ENCODE measurements around the gene KIAA1328. TPM values are rescaled to one million over a fixed set of nuclear protein-coding genes. Genes with fewer than 3 reads are reported as not detected.
"Not testable (repeated sequence)": the region's sequence is repeated elsewhere in the genome, so short reads cannot be mapped to it uniquely, and the experiment has no call there.

KIAA1328 gene
- total RNA-seq, 1 donor from 2014 or later, result 8.4 TPM

- no peaks in the 10 kb centered on the region for H3K9me3 ChIP-seq
- no peaks in the 10 kb centered on the region for H3K36me3 ChIP-seq
- H3K27me3 ChIP-seq, result no peaks in the 10 kb centered on the region
- H3K4me3 ChIP-seq, result no peak overlapping the region
- no peak overlapping the region for H3K27ac ChIP-seq
- peaks cover 0 to 3% of the 10 kb centered on the region in 2 donors for H3K4me1 ChIP-seq
- intact Hi-C loops (cut with DNase I), result no loop called here
- no peak for DNase-seq (ENCODE audit: low spot score in 2 of 2)
- no peak for TF ChIP-seq CTCF (IDR thresholded peaks at IDR 0.05)
Measured at GRCh38 chr18:37160038-37160820, 331.3 kb downstream of the KIAA1328 start.

DNA sequence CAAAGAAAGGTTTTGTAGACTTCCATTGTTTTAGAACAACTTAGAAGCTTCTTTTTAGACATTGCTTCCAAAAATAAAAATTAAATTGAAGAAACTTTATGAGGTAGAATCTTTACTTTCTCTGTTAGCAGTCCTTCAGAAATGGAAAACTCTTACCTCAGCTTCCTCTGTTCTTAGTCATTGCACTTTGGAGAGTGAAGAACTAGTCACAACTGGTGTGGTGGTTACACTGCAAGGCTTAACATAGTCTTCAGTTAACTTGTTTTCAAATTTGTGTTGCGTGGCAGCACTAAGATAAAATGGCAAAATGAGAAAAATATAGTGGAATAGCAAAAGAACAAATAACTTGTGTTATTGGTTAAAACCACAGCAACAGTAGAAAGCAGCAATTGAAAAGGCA, 332.6 kb downstream of the KIAA1328 start:
- Histone ChIP-seq H3K4me3 (no peak overlapping the region), H3K27ac (no peak overlapping the region), H3K4me1 (peaks cover 0 to 3% of the 10 kb centered on the region in 2 donors), H3K9me3 (no peaks in the 10 kb centered on the region), H3K36me3 (no peaks in the 10 kb centered on the region), H3K27me3 (no peaks in the 10 kb centered on the region)
- TF ChIP-seq CTCF (IDR thresholded peaks at IDR 0.05), result no peak
- no peak for DNase-seq (ENCODE audit: low spot score in 2 of 2)
- intact Hi-C loops (cut with DNase I), result no loop called here

GRCh38 chr18:37162551-37162950, 333.6 kb downstream of the KIAA1328 start:
- Histone ChIP-seq H3K27ac (no peak overlapping the region), H3K4me3 (no peak overlapping the region), H3K36me3 (no peaks in the 10 kb centered on the region), H3K27me3 (no peaks in the 10 kb centered on the region), H3K4me1 (peaks cover 0 to 3% of the 10 kb centered on the region in 2 donors), H3K9me3 (no peaks in the 10 kb centered on the region)
- intact Hi-C loops (cut with DNase I), result no loop called here
- TF ChIP-seq CTCF (IDR thresholded peaks at IDR 0.05), result no peak
- no peak for DNase-seq (ENCODE audit: low spot score in 2 of 2)

DNA sequence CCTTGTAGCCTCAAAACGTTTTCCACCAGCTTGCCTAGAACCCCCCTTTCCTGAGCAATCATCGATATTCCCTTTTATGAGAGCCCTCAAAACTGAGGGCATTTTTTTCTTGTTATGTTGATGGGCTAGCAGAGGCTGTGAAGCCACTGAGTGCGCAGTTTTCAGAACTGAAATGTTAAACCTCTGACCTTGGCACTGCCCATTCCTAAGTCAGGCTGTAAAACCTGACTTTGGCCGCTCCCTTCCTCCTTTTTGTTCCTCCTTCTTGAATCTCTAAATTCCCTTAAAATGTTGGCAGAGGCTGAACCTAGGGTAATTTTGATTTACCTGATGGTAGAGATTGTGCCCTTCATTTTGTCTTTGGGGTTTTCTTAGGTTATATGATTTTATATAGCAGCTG, 334.2 kb downstream of the KIAA1328 start:
- no peak overlapping the region for H3K27ac ChIP-seq
- TF ChIP-seq CTCF (IDR thresholded peaks at IDR 0.05), result no peak
- no peaks in the 10 kb centered on the region for H3K27me3 ChIP-seq
- no peaks in the 10 kb centered on the region for H3K9me3 ChIP-seq
- H3K4me1 ChIP-seq, result peaks cover 0 to 3% of the 10 kb centered on the region in 2 donors
- intact Hi-C loops (cut with DNase I), result no loop called here
- no peak overlapping the region for H3K4me3 ChIP-seq
- no peaks in the 10 kb centered on the region for H3K36me3 ChIP-seq
- no peak for DNase-seq (ENCODE audit: low spot score in 2 of 2)

DNA sequence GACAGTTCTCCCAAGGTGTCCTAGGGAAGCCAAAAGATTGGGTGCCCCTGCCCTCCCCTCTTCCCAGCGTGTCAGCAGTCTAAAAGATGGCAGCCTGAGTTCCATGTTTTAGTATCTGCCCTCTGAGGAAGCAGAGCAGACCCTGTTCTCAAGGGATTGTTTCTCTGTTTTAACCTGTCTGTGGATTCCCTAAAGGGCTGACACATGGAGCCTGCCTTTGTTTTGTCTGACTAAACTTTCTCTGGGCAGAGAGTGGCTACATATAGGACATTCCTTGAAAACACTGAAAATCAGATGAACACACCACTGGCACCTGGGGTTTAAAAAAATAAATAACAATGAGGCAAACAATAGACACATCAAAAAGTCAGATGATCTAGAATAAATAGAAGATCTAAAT, 337.6 kb downstream of the KIAA1328 start:
- no peak for TF ChIP-seq CTCF (IDR thresholded peaks at IDR 0.05)
- Histone ChIP-seq H3K9me3 (no peaks in the 10 kb centered on the region), H3K4me1 (no peaks in the 10 kb centered on the region), H3K4me3 (no peak overlapping the region), H3K36me3 (no peaks in the 10 kb centered on the region), H3K27me3 (no peaks in the 10 kb centered on the region), H3K27ac (no peak overlapping the region)
- DNase-seq (ENCODE audit: low spot score in 2 of 2), result no peak
- intact Hi-C loops (cut with DNase I), result no loop called here

GRCh38 chr18:37166966-37167365, 338.0 kb downstream of the KIAA1328 start:
- intact Hi-C loops (cut with DNase I); H3K36me3 ChIP-seq: not testable (repeated sequence)

More at GRCh38 chr18:37166966-37167365, 338.0 kb downstream of the KIAA1328 start:
- H3K4me3 ChIP-seq; H3K9me3 ChIP-seq; H3K4me1 ChIP-seq; DNase-seq (ENCODE audit: low spot score in 2 of 2); H3K27ac ChIP-seq; H3K27me3 ChIP-seq: not testable (repeated sequence)

Data from ascending aorta (tissue), 2 donors.